Activated CD8-positive, alpha-beta T cell treated with anti-CD3 and anti-CD28 coated beads for 36 hours (primary cell): ENCODE data around the gene JPH2. TPM values are rescaled to one million over a fixed set of nuclear protein-coding genes. Genes with fewer than 3 reads are reported as not detected.

Experiments used
- ATAC-seq: fragments of 200-7000 bp; cut with Tn5 transposase; one replicate; pipeline ENCODE4 v1.10.0; 2021; ENCODE audit warnings: mild to moderate bottlenecking, moderate library complexity
- CTCF ChIA-PET: fragments of 350-600 bp; sonication (Branson Sonifier 250); formaldehyde crosslinking; loops from one replicate; lab custom pipeline; 2021; ENCODE audit warnings: antibody characterized with exemption; lab: Charles Lee
- POLR2A ChIA-PET: fragments of 350-600 bp; sonication (Branson Sonifier 250); formaldehyde crosslinking; loops from one replicate; lab custom pipeline; 2021; ENCODE audit warnings: antibody characterized with exemption; lab: Charles Lee
- DNase-seq: peaks from one replicate; pipeline ENCODE4 v3.0.0-alpha.2; 2020
- H3K27ac Mint-ChIP-seq: one replicate; pipeline ENCODE4 v1.8.0; 2021; ENCODE audit warnings: mild to moderate bottlenecking, mixed read lengths
- H3K27me3 Mint-ChIP-seq: one replicate; pipeline ENCODE4 v1.8.0; 2021; ENCODE audit warnings: mixed read lengths
- H3K36me3 Mint-ChIP-seq: one replicate; pipeline ENCODE4 v1.8.0; 2021; ENCODE audit warnings: low read depth, mixed read lengths
- H3K4me1 Mint-ChIP-seq: one replicate; pipeline ENCODE4 v1.8.0; 2021; ENCODE audit warnings: low read depth, mixed read lengths
- H3K4me3 Mint-ChIP-seq: one replicate; pipeline ENCODE4 v1.8.0; 2021; ENCODE audit warnings: mild to moderate bottlenecking, moderate library complexity, mixed read lengths
- H3K9me3 Mint-ChIP-seq: one replicate; pipeline ENCODE4 v1.8.0; 2021; ENCODE audit warnings: mixed read lengths
- intact Hi-C: fragments of 100-400 bp; cut with micrococcal nuclease; formaldehyde crosslinking; loops from one replicate; pipeline ENCODE4 v1.10.0; 2022
- total RNA-seq, 2 experiments: library from RNA; stranded (reverse); gene quantifications; one replicate each; pipeline ENCODE4 v1.2.3, GENCODE V29; 2021
- TF ChIP-seq, protein P1 (sequence below): fragments of 200-600 bp; IDR thresholded peaks from one replicate; pipeline ENCODE4 v1.8.0; 2022; ENCODE audit warnings: antibody characterized with exemption, mild to moderate bottlenecking

The JPH2 gene
- total RNA-seq, 2 experiments from 2014 or later: 0.47 to 0.54 TPM

GRCh38 chr20:44064501-44065400 lies 122.2 kb downstream of the JPH2 start:
- no peaks in the 10 kb centered on the region for H3K36me3 Mint-ChIP-seq
- peaks cover 2% of the 10 kb centered on the region for H3K9me3 Mint-ChIP-seq
- H3K27ac Mint-ChIP-seq: no peak overlapping the region
- peaks cover 2% of the 10 kb centered on the region for H3K27me3 Mint-ChIP-seq
- POLR2A ChIA-PET: interaction anchor here (0.6 kb wide), 1 partner anchor 359 kb away, joined by 3 read pairs; no protein-coding TSS in a partner anchor
- H3K4me1 Mint-ChIP-seq: peaks cover 25% of the 10 kb centered on the region
- intact Hi-C loops: no loop called here
- no peak for ATAC-seq
- TF ChIP-seq, protein P1, sequence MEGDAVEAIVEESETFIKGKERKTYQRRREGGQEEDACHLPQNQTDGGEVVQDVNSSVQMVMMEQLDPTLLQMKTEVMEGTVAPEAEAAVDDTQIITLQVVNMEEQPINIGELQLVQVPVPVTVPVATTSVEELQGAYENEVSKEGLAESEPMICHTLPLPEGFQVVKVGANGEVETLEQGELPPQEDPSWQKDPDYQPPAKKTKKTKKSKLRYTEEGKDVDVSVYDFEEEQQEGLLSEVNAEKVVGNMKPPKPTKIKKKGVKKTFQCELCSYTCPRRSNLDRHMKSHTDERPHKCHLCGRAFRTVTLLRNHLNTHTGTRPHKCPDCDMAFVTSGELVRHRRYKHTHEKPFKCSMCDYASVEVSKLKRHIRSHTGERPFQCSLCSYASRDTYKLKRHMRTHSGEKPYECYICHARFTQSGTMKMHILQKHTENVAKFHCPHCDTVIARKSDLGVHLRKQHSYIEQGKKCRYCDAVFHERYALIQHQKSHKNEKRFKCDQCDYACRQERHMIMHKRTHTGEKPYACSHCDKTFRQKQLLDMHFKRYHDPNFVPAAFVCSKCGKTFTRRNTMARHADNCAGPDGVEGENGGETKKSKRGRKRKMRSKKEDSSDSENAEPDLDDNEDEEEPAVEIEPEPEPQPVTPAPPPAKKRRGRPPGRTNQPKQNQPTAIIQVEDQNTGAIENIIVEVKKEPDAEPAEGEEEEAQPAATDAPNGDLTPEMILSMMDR: no peak
- H3K4me3 Mint-ChIP-seq: no peak overlapping the region
- CTCF ChIA-PET: no interaction called here
- DNase-seq: no peak

Other genes starting within 250 kb of the JPH2 start
- gene OSER1, start 23.6 kb upstream of the JPH2 start, total RNA-seq: 10 to 100 TPM; 20.9 to 23.3 TPM
- gene GDAP1L1, start 60.1 kb upstream of the JPH2 start, total RNA-seq: under 1 TPM in 1 of 2 experiments, not detected in 1; 0.18 TPM
- 1 to 10 TPM; 2.0 to 2.1 TPM for gene FITM2, start 124.0 kb upstream of the JPH2 start, total RNA-seq
- gene R3HDML, start 149.9 kb upstream of the JPH2 start, total RNA-seq: not detected
- gene HNF4A, start 168.5 kb upstream of the JPH2 start, total RNA-seq: not detected